NOMO-1 treated with dmso at 0.1 percent for 144 hours (cell line): ENCODE data around the gene SCGB3A1.

Experiments used
- DNase-seq: peaks from one replicate; lab custom pipeline; 2025; ENCODE audit not compliant: unreplicated experiment; lab: John Stamatoyannopoulos, UW

The SCGB3A1 gene

GRCh38 chr5:180606215-180606785 lies 15.0 kb upstream of the SCGB3A1 start:
- no peak for DNase-seq

- DNase-seq, result no peak
These were observed 14.4 kb upstream of the SCGB3A1 start for GRCh38 chr5:180605554-180606214.

- no peak for DNase-seq
These were observed 13.0 kb upstream of the SCGB3A1 start for GRCh38 chr5:180604271-180604670.

- DNase-seq, result no peak
These were observed 11.8 kb upstream of the SCGB3A1 start for GRCh38 chr5:180603076-180603594.

- no peak for DNase-seq
These were observed 11.3 kb upstream of the SCGB3A1 start for GRCh38 chr5:180602481-180603075.

- DNase-seq, result no peak
These were observed 10.5 kb upstream of the SCGB3A1 start for GRCh38 chr5:180601591-180602480.

GRCh38 chr5:180600554-180601041 lies 9.3 kb upstream of the SCGB3A1 start:
- DNase-seq, result no peak

- no peak for DNase-seq
These were observed 8.8 kb upstream of the SCGB3A1 start for GRCh38 chr5:180599981-180600553.

GRCh38 chr5:180599590-180599914 lies 8.3 kb upstream of the SCGB3A1 start:
- no peak for DNase-seq

- DNase-seq, result no peak
These were observed 7.7 kb upstream of the SCGB3A1 start for GRCh38 chr5:180598797-180599589.

GRCh38 chr5:180598316-180598701 lies 7.0 kb upstream of the SCGB3A1 start:
- DNase-seq, result no peak

GRCh38 chr5:180596668-180597231 lies 5.5 kb upstream of the SCGB3A1 start:
- no peak for DNase-seq

- DNase-seq, result no peak
These were observed 4.9 kb upstream of the SCGB3A1 start for GRCh38 chr5:180596115-180596667.

- no peak for DNase-seq
These were observed 4.2 kb upstream of the SCGB3A1 start for GRCh38 chr5:180595381-180596114.

- no peak for DNase-seq
These were observed 3.7 kb upstream of the SCGB3A1 start for GRCh38 chr5:180595046-180595379.

GRCh38 chr5:180594311-180595045 lies 3.2 kb upstream of the SCGB3A1 start:
- DNase-seq, result no peak

GRCh38 chr5:180593446-180594206 lies 2.3 kb upstream of the SCGB3A1 start:
- no peak for DNase-seq

- no peak for DNase-seq
These were observed 877 bp upstream of the SCGB3A1 start for GRCh38 chr5:180592176-180592575.
